OCI-LY3 (cell line): ENCODE results near the gene CHMP4B.

Experiments
- H2AFZ ChIP-seq: fragments of 200-600, 300-600 bp; shearing (Covaris generic); 2 replicates; pipeline ENCODE4 v1.6.0; 2014; ENCODE audit warnings: antibody characterized with exemption, low read depth, low read length
- H3K27ac ChIP-seq: fragments of 200-600, 300-600 bp; sonication (generic); 2 replicates; pipeline ENCODE4 v1.5.1; 2014; ENCODE audit warnings: mild to moderate bottlenecking, low read length, moderate library complexity, mixed read lengths
- H3K27me3 ChIP-seq: fragments of 200-600, 300-600 bp; sonication (generic); 2 replicates; pipeline ENCODE4 v1.6.1; 2014; ENCODE audit warnings: low read depth, low read length, mixed read lengths
- H3K36me3 ChIP-seq: fragments of 200-600, 300-600 bp; sonication (generic); replicated peaks from 2 replicates; pipeline ENCODE3; 2014; ENCODE audit warnings: low read depth, low read length, mixed read lengths
- H3K4me1 ChIP-seq: fragments of 300-600, 200-600 bp; sonication (generic); 2 replicates; pipeline ENCODE4 v1.6.1; 2014; ENCODE audit warnings: low read length, mixed read lengths
- H3K4me2 ChIP-seq: fragments of 200-600, 300-600 bp; sonication (generic); 2 replicates; pipeline ENCODE4 v1.6.1; 2014; ENCODE audit warnings: low read length, mixed read lengths
- H3K4me3 ChIP-seq: fragments of 300-600, 200-600 bp; sonication (generic); 2 replicates; pipeline ENCODE4 v1.5.1; 2014; ENCODE audit warnings: antibody characterized with exemption, mild to moderate bottlenecking, low read length, moderate library complexity
- H3K79me2 ChIP-seq: fragments of 300-600, 200-600 bp; shearing (Covaris generic); 2 replicates; pipeline ENCODE4 v1.6.1; 2014; ENCODE audit warnings: mild to moderate bottlenecking, low read length, mixed read lengths
- H3K9ac ChIP-seq: fragments of 300-600, 200-600 bp; shearing (Covaris generic); 2 replicates; pipeline ENCODE4 v1.6.0; 2014; ENCODE audit warnings: mild to moderate bottlenecking, low read length, moderate library complexity
- H3K9me3 ChIP-seq: fragments of 200-600, 300-600 bp; shearing (Covaris generic); 2 replicates; pipeline ENCODE4 v1.6.1; 2014; ENCODE audit warnings: low read length, mixed read lengths; ENCODE audit not compliant: insufficient read depth
- H4K20me1 ChIP-seq: fragments of 200-600, 300-600 bp; sonication (generic); 2 replicates; pipeline ENCODE4 v1.6.1; 2016; ENCODE audit warnings: low read length, mixed read lengths; ENCODE audit not compliant: insufficient read depth
- CTCF ChIP-seq: fragments of 200-600, 300-600 bp; sonication (generic); IDR thresholded peaks from 2 replicates; pipeline ENCODE4 v1.5.1; 2014; ENCODE audit warnings: antibody characterized with exemption, low read length, low read depth
- EZH2phosphoT487 ChIP-seq: fragments of 200-600 bp; shearing (Covaris generic); IDR thresholded peaks from 2 replicates; pipeline ENCODE4 v1.6.1; 2018; ENCODE audit warnings: antibody characterized with exemption, mixed run types, low read depth

Gene CHMP4B

GRCh38 chr20:33822423-33822822, 11.3 kb downstream of the CHMP4B start:
- no peak overlapping the region for H3K27ac ChIP-seq
- no peak overlapping the region for H2AFZ ChIP-seq
- H3K27me3 ChIP-seq: no peaks in the 10 kb centered on the region
- peaks cover 94% of the 10 kb centered on the region for H3K79me2 ChIP-seq
- H3K9ac ChIP-seq: no peak overlapping the region
- peaks cover 76% of the 10 kb centered on the region for H4K20me1 ChIP-seq
- peaks cover 18% of the 10 kb centered on the region for H3K36me3 ChIP-seq
- H3K4me3 ChIP-seq: no peak overlapping the region
- no peak for TF ChIP-seq EZH2phosphoT487
- TF ChIP-seq CTCF: no peak
- peaks cover 20% of the 10 kb centered on the region for H3K4me1 ChIP-seq
- no peak overlapping the region for H3K4me2 ChIP-seq
- H3K9me3 ChIP-seq: no peaks in the 10 kb centered on the region

DNA sequence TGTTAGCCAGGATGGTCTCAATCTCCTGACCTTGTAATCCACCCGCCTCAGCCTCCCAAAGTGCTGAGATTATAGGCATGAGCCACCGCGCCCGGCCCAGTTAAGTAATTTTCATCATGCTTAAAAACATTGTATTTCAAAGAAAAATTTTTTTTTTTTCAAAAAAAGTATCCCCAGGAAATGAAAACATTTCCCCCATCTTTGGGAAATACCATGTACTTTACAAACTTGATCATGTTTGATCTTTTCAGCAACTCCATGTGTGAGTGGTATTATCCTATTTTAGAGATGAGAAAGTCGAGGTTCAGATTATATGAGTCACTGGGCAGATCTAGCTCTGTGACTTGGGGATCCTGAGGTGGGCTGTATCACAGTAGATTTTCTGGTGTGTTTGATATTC, 11.8 kb downstream of the CHMP4B start:
- H3K27me3 ChIP-seq: no peaks in the 10 kb centered on the region
- peaks cover 76% of the 10 kb centered on the region for H4K20me1 ChIP-seq
- no peak overlapping the region for H2AFZ ChIP-seq
- H3K36me3 ChIP-seq: peaks cover 18% of the 10 kb centered on the region
- no peak overlapping the region for H3K9ac ChIP-seq
- TF ChIP-seq CTCF (no peak), EZH2phosphoT487 (no peak)
- H3K4me1 ChIP-seq: peaks cover 16% of the 10 kb centered on the region
- H3K27ac ChIP-seq: no peak overlapping the region
- H3K79me2 ChIP-seq: peaks cover 94% of the 10 kb centered on the region
- no peak overlapping the region for H3K4me3 ChIP-seq
- no peaks in the 10 kb centered on the region for H3K9me3 ChIP-seq
- H3K4me2 ChIP-seq: no peak overlapping the region

DNA sequence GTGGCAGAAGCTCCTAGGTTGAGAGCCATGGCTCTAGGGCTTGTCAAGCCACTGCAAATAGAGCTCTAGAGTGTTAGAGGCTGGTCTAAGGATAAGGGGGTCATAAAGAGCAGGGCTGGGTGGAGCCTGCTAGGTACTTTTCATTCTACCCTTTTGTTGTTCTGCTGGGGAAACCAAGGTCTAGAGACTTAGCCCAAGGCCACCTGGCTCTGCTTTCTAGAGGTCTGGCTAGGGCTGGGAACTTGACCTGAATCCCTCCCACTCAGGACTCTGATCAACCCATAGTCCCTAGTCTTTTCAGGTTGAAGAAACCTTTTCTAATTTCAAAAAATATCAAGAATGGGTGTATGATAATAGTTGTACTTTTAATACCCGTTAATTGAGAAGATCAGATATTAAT, 13.7 kb downstream of the CHMP4B start:
- Histone ChIP-seq H3K9ac (no peak overlapping the region), H3K79me2 (peaks cover 94% of the 10 kb centered on the region), H3K9me3 (no peaks in the 10 kb centered on the region), H3K4me3 (no peak overlapping the region), H2AFZ (no peak overlapping the region), H3K4me2 (no peak overlapping the region), H3K27me3 (no peaks in the 10 kb centered on the region), H4K20me1 (peaks cover 80% of the 10 kb centered on the region), H3K27ac (no peak overlapping the region), H3K36me3 (peaks cover 10% of the 10 kb centered on the region), H3K4me1 (no peaks in the 10 kb centered on the region)
- TF ChIP-seq EZH2phosphoT487 (no peak), CTCF (no peak)

- H3K4me3 ChIP-seq: no peak overlapping the region
- H2AFZ ChIP-seq: no peak overlapping the region
- H4K20me1 ChIP-seq: peaks cover 80% of the 10 kb centered on the region
- no peak overlapping the region for H3K9ac ChIP-seq
- peaks cover 7% of the 10 kb centered on the region for H3K36me3 ChIP-seq
- TF ChIP-seq EZH2phosphoT487: no peak
- no peak for TF ChIP-seq CTCF
- no peak overlapping the region for H3K27ac ChIP-seq
- H3K9me3 ChIP-seq: no peaks in the 10 kb centered on the region
- peaks cover 94% of the 10 kb centered on the region for H3K79me2 ChIP-seq
- no peaks in the 10 kb centered on the region for H3K4me1 ChIP-seq
- no peak overlapping the region for H3K4me2 ChIP-seq
- H3K27me3 ChIP-seq: no peaks in the 10 kb centered on the region
Measured at GRCh38 chr20:33825340-33826269, 14.5 kb downstream of the CHMP4B start.
